K562 (cell line): ENCODE results near the gene ACLY. TPM values are rescaled to one million over a fixed set of nuclear protein-coding genes. Genes with fewer than 3 reads are reported as not detected.

Source experiments
- CEBPG ChIP-seq, 3 experiments: fragments of 200-800 bp in 1 of 3; sonication (Bioruptor generic) in 1 of 3; sonication (generic) in 1 of 3; formaldehyde crosslinking in 1 of 3; IDR thresholded peaks in 2 of 3; conservative IDR thresholded peaks in 1 of 3; 2 replicates each; pipeline versions ENCODE4 v1.6.1 to v1.8.0; 2016 to 2022; ENCODE audit warnings: missing compliant biosample characterization in 2 of 3, missing genetic modification characterization in 2 of 3, mild to moderate bottlenecking in 1 of 3, missing genetic modification reagents in 1 of 3
- ELF4 ChIP-seq: fragments of 450-650 bp; formaldehyde crosslinking; IDR thresholded peaks from 2 replicates; pipeline ENCODE4 v1.4.0; 2022; ENCODE audit warnings: missing genetic modification characterization
- EP400 ChIP-seq: fragments of 450-650 bp; IDR thresholded peaks from 2 replicates; pipeline ENCODE4 v1.6.1; 2017; ENCODE audit warnings: antibody characterized with exemption, mild to moderate bottlenecking, moderate library complexity
- PRDM10 ChIP-seq: fragments of 450-650 bp; IDR thresholded peaks from 2 replicates; pipeline ENCODE4 v1.6.1; 2018; ENCODE audit not compliant: partially characterized antibody
- RHOXF2B ChIP-seq: fragments of 250-450 bp; sonication (Bioruptor Pico); conservative IDR thresholded peaks from 2 replicates; pipeline ENCODE4 v1.5.1; 2021
- STAT6 ChIP-seq: sonication (generic); formaldehyde crosslinking; IDR thresholded peaks from 2 replicates; pipeline ENCODE4 v1.8.1; 2023; ENCODE audit warnings: mild to moderate bottlenecking, missing genetic modification reagents
- TFE3 ChIP-seq: fragments of 450-650 bp; formaldehyde crosslinking; IDR thresholded peaks from 2 replicates; pipeline ENCODE4 v1.4.0; 2020; ENCODE audit warnings: mild to moderate bottlenecking, mixed read lengths
- ZSCAN29 ChIP-seq: fragments of 450-650 bp; IDR thresholded peaks from 2 replicates; pipeline ENCODE4 v1.6.1; 2017
- polyA plus RNA-seq, 8 experiments: library from polyadenylated mRNA; depleted of rRNA in 4 of 8; stranded (reverse) in 5 of 8; unstranded in 3 of 8; fragments of >200 nt; fragmentation: Nextera tagmentation in 2 of 8; fragmentation: Illumina TruSeq in 1 of 8; extraction: Ambion mirVana in 2 of 8; extraction: Trizol in 1 of 8; gene quantifications; 2 replicates each; pipeline versions ENCODE4 v1.2.1 to v1.2.3, GENCODE V29; 2011 to 2014; ENCODE audit warnings: inconsistent platforms in 1 of 8, missing spikeins in 1 of 8
- total RNA-seq, 7 experiments: library from RNA; depleted of rRNA in 6 of 7; stranded (reverse); fragments of >200 nt in 6 of 7; fragmentation: Illumina TruSeq in 2 of 7; extraction: Trizol in 2 of 7; gene quantifications; 2 replicates each; pipeline versions ENCODE4 v1.2.1 to v1.2.3, GENCODE V29; 2011 to 2021; ENCODE audit warnings: low replicate concordance in 1 of 7

The ACLY gene
- total and polyA plus RNA-seq, 9 of the 15 experiments (the other 6 are each of a cell fraction or from before 2014, with no cell fraction given) = 42.9 to 280 (median 125) TPM

GRCh38 chr17:41836550-41837196 is 82.1 kb downstream of the ACLY start (continued):
- TF ChIP-seq STAT6 (CRISPR knock-in tag) (no peak), ELF4 (CRISPR knock-in tag) (no peak), ZSCAN29 (no peak), PRDM10 (peak; percentile 48), RHOXF2B (CRISPR knock-in tag) (no peak), TFE3 (CRISPR knock-in tag) (no peak), CEBPG (CRISPR knock-in tag; IDR thresholded peaks at IDR 0.05) (no peak), CEBPG (tag; conservative IDR thresholded peaks at IDR 0.05 in 1 of 2, IDR thresholded peaks at IDR 0.05 in 1 of 2) (0 out of 4 replicates have a peak, but pooled peaks of 1 of the 2 experiments have one; percentile 24), EP400 (no peak)
